OCI-M1 (cell line): ENCODE results near the gene IST1.

Source experiments
- DNase-seq: peaks from one replicate; lab custom pipeline; 2025; lab: John Stamatoyannopoulos, UW

IST1 gene

DNA sequence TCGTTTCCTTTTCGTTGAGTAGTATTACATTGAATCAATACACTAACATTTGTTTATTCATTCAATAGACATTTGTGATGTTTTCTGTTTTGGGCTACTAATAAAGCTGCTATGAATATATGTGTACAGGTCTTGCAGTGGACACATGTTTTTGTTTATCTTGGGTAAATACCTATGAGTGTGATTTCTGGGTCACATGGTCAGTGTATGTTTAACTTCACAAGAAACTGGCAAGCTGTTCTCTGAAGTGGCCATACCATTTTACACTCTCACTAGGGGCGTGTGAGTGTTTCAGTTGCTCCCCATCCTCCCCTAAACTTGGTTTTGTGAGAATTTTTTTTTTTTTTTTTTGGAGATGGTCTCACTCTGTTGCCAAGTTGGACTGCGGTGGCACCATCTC lies 69.9 kb downstream of the IST1 start:
- DNase-seq = no peak

DNA sequence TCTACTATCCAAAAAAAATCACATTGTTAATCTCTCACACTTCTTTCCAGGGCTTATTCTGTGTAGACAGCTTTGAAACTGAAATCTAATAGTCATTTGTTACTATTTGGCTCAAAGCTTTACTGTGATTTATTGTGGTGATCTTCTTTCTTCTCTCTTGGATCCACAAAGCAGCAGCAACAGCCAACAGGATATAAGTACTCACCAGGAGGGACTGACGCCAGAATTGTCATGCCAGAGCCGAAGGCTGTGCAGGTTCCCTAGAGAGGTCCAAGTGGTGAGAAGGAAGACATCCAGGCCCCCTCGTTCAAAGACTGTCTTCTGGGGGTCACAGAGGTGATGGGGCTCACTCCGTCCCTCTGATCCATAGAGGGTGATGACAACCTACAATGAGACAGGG lies 71.6 kb downstream of the IST1 start:
- DNase-seq = no peak

DNA sequence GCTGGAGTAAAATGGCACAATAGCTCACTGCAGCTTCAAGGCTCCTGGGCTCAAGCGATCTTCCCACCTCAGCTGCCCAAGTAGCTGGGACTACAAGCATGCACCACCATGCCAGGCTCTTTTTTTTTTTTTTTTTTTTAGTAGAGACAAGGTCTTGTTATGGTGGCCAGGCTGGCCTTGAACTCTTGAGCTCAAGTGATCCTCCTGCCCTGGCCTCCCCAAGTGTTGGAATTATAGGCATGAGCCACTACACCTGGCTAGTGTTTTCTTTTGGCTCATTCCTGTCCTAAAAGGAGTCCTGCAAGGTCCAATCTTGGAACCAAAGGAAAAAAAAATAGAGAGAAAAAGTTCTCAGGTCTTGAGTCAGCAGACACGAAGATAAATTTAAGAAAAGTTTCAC lies 74.0 kb downstream of the IST1 start:
- no peak for DNase-seq

DNA sequence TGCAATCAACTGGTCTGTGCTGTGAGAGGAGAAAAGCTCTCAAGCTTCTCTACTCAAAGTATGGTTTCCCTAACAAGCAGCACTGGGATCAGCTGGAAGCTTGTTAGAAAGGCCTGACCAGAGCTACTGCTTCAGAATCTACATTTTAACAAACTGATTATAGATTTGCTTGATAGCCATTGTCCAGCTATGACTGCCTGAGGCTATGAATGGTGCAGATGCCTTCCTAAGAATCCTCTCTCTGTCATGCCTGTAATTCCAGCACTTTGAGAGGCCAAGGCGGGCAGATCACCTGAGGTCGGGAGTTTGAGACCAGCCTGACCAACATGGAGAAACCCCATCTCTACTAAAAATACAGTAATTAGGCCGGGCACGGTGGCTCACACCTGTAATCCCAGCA lies 76.2 kb downstream of the IST1 start:
- DNase-seq = no peak

DNA sequence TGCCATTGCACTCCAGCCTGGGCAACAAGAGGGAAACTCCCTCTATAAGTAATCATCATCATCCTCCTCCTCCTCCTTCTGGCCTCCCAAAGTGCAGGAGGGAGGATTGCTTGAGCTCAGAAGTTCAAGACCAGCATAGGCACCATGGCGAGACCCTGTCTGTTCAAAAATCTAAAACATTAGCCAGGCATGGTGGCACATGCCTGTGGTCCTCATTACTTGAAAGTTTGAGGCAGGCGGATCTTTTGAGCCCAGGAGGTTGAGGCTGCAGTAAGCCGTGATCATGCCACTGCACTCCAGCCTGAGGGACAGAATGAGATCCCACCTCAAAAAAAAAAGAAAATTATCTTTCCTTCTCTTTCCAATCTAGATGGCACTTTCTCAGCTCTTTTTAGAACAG lies 77.0 kb downstream of the IST1 start:
- DNase-seq = no peak

DNA sequence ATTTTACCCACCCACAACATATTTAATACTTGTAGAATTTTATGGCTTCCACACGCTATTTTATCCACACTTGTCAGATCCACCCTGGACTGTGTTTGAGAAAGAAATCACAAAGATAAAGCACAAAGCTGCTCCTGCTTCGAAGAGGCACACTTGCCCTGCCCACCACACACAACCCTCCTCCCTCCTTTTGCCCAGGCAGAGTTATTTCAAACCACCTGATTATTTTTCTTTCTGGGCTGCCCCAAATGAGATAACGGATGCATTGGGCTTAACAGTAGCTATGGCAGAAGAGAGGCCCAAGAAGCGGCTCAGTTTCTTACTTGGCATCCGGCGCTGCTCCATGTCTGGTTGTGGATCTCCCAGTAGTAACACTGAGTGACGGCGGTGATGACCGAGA lies 77.7 kb downstream of the IST1 start:
- no peak for DNase-seq

DNA sequence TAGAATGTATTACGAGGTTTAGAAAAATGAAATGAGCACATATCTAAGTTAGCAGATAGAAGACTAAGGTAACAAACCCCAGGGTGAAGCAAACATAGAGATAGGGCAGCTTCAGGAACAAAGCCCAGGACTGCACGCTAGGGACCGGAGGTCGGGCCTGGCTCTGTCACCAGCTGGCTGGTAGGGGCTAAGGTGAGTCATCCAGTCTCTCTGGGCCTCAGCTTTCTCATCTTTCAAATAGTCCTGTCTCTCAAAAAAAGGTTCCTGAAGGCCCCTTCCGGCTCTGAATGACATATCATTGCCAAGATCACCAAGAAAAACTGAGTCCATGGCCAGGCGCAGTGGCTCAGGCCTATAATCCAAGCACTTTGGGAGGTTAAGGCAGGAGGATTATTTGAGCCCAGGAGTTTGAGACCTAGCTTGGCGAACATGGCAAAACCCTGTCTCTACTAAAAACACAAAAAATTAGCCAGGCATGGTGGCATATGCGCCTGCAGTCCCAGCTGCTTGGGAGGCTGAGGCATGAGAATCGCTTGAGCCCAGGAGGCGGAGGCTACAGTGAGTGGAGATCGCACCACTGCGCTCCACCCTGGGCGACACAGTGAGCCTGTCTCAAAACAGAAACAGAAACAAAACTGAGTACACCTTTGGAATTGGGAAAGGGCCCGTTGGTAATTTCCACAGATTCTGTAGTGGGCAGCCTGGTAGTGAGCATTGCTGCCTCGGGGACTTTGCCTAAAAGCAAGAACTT lies 78.9 kb downstream of the IST1 start:
- no peak for DNase-seq
